CD4-positive, alpha-beta T cell treated with Interleukin-2 at 100 ng/mL for 4 hours (primary cell): ENCODE data around the gene TNXB.
"Not testable (repeated sequence)": the region's sequence is repeated elsewhere in the genome, so short reads cannot be mapped to it uniquely, and the experiment has no call there.

Source experiments
- DNase-seq: peaks from one replicate; pipeline ENCODE4 v3.0.0-alpha.2; 2020; ENCODE audit warnings: low spot score

Gene TNXB

DNA sequence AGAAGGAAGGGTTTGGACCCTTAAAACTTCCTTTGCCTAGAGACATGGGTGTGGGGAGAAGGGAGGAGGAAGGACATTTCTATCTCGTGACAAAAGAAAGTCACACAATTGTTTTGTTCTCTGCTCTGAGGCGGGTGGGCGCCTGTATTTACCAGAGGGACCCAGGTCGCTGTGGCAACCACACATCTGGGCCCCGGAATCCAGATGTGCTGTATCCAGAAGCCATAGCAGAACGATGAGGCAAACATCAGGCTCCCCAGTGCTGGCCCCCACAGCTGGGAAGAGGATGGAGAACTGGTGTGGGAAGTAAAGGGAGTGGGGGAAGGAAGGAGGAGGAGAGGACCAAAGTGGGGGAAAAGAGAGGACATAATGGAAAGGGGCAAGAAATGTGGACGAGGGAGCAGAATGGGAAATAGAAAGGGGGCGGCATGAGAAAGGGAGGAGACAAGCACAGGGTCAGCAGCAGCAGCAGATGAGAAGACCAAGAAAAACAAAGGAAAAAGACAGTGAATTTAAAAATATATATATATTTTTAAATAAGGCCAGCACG lies 3.4 kb upstream of the TNXB start:
- no peak for DNase-seq

DNA sequence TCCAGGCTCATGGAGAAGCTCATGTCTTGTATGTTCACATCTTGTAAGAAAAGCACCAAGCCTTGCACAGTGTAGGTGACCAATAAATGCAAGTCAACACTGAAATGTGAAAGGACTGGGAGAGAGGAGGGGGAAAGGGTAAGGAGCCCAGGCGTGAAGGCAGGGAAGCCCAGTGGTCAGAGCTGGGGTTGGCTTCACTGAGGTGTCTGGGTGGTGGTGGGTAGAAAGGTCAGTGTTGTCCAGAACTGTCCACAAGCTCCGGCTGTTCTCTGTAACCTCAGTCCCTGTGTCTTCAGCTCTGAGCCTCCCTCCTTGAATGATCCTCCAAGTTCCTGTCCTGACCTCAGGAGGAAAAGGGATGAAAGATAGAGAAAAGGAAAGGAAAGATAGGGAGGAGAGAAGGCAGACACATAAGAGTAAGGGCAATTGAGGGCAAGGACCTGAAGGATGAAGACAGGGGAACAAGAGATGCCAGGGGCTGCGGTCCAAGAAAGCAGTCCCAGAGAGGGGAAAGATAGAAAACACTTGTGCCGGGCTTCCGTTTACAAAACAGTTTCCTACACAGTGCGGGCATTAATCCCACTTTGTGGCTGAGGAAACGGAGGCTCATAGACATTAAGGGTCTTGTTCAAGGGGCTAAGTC lies 2.4 kb upstream of the TNXB start:
- no peak for DNase-seq

DNA sequence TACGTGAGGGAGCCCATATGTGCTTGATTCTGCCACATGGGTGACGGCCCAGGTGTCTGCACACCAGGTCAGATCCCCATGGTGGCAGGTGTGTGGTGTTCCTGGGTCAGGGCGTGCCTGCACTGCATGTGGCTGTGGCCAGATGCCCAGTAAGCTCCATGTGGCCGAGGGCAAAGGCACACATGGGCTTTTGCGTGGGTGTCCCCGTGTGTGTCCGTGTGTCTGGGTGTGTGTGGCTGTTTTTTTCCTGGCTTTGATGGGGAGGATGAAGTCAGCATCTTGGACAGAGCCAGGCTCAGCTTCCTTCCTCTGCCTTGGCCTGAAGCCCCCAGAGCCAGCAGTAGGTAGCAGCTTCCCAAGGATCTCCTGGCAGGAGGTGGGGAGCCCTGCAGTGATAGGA lies 1.5 kb upstream of the TNXB start:
- DNase-seq, result no peak

DNA sequence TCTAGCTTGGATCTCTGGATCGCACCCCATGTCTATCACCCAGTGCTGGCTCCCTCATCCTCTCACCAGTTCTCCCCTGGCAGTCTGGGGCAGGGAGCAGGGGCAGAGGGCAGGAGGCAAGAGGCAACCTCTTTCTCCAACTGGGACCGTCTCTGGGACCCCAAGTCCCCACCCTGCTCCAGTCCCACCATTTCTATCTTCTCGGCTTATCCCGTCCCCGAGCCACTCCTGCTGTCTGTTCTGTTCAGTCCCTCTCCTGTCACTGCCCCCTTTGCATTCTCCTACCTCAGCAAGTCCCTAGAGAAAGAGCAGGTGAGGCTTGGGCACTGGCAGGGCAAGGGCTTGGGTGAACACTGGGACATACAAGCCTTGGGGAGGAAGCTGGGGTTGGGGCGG lies 625 bp upstream of the TNXB start:
- DNase-seq, result no peak

DNA sequence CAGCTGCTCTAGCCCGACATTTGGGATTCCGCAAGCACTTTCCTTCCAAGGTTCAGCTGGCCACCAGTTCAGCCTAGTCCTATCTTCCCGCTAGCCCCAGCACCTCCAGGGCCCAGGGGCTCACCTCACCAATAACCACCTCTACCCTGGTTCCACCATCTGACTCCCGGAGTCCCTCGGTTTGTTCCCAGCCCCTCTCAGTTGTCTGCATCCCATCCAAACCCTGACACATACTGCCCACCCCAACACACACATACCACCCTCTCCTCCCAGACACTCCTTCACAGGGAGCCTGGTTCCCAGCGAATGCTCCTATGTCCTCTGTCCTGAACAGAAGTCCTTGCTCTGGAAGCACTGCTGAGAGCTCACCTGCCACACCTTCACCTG lies 418 bp downstream of the TNXB start:
- no peak for DNase-seq

DNA sequence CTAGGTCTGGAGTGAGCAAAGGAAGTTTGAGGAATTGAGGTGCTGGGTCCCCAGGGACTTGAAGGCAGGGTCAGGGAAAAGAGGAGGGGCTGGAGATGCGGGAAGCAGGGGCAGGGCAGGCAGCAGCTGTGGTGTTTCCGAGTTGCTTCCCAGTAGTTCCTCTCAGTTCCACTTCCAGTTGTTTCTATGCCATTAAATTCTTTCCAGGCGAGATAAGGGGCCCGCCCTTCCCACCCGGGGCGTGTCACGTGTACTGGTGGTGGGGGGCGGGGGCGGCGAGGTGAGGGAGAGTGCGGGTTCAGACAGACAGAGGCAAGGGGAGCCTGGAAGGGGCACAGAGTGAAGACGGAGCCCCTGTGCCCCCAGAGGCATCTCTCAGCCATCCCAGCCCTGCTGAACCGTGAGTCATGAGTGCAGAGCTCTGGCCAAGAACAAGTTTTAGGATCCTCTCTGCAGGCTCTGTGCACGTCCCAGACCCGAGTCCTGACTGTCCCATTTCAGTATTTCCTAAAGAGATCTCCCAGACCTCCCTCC lies 977 bp downstream of the TNXB start:
- DNase-seq, result no peak

DNA sequence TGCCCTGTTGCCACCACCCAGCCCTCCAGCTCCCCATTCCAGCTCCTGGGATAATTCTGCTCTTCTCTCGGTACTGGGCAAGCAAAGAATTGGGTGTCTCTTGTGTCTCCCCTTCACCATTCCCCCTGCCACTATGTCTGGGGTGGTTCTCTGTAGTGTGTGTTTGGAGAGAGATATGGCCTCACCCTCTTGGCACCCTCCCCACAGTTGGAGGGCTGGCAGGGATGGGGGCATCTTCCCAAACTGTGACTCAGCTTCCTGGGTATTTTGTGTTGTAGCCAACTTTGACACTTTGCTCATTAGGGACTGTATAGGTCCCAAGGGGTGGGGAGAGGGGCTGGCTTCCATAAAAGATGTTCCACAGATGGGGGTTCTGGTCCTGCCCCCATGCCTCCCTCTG lies 1.7 kb downstream of the TNXB start:
- no peak for DNase-seq

DNA sequence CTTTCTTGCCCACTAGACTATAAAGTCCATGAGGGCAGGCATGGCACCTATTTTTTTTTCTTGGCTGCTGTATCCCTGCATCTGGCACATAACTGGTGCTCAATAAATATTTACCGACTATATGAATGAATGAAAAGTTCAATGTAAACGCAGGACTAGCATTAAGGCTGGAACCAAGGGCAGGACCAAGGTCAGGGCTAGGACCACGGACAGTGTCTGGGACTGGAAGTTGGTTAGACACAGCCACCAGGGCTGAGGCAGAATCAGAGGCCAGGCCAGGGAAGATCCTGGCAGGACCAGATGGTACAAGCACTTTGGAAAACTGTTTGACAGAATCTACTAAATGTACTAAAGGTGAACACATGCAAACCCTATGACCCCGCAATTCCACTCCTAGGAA lies 3.7 kb downstream of the TNXB start:
- no peak for DNase-seq

DNA sequence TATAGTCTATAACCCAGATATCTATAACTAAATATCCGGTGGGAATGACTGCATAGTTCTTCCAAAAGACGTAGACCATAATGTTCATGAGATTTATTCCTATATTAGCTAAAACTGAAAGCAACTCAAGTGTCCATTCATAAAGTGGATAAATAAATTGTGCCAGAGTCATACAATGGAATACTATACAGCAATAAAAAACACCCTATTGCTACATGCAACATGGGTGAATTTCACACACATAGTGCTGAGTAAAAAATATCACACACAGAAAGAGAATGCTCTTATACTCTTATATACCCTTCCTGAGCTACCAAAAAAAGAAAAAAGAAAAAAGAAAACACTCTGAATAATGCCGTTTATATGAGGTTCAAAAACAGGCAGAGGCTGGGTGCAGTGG lies 6.9 kb downstream of the TNXB start:
- DNase-seq, result no peak

DNA sequence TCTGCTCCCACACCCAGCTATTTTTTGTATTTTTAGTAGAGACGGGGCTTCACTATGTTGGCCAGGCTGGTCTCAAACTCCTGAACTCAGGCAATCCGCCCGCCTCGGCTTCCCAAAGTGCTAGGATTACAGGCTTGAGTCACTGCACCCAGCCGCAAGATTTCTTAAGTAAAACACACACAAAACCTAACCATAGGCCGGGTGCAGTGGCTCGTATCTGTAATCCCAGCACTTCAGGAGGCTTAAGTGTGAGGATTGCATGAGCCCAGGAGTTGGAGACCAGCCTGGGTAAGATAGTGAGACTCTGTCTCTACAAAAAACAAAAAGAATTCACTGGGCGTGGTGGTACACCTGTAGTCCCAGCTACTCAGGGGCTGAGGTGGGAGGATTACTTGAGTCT lies 8.9 kb downstream of the TNXB start:
- DNase-seq, result not testable (repeated sequence)

DNA sequence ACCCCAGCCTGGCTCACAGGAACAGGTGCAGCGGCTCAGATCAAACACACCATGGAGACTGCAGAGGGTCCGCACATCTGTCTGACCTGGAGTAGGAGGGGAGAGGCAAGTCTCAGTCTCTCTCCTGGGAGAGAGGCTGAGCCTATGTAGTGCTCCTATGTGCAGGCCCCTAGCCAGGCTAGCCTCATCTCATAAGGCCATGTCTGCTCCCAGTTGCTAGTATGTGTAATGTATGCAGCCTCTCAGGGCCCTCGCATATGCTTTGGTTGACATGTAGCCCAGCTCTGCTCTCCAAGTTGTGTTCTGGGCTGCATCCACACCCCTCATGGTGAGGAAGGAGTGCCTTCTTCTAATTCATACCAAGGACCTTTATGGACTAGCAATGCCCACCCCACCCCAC lies 11.8 kb downstream of the TNXB start:
- DNase-seq, result no peak

DNA sequence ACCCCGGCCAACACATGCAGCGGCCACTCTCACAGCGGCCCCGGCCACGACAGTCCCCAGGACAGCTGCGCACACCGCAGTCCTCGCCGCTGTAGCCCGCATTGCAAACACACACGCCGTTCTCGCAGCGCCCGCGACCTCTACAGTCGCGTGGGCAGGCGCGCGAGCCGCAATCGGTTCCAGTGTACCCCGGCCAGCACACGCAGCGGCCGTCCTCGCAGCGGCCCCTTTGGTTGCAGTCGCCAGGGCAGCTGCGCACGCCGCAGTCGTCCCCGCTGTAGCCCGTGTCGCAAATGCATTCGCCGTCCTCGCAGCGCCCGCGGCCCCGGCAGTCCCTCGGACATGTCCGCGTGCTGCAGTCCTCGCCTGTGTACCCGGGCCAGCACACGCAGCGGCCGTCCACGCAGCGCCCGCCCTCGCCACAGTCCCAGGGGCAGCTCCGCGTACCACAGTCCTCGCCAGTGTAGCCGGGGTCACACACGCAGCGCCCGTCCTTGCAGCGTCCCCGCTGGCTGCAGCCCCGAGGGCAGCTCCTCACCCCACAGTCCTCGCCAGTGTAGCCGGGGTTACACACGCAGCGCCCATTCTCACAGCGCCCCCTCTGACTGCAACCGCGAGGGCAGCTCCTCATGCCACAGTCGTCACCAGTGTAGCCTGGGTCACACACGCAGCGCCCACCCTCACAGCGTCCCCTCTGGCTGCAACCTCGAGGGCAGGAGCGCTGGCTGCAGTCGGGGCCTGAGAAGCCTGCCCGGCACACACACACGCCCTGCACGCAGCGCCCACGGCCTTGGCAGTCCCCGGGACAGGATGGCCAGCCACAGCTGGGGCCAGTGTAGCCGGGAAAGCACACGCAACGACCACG lies 12.5 kb downstream of the TNXB start:
- no peak for DNase-seq

DNA sequence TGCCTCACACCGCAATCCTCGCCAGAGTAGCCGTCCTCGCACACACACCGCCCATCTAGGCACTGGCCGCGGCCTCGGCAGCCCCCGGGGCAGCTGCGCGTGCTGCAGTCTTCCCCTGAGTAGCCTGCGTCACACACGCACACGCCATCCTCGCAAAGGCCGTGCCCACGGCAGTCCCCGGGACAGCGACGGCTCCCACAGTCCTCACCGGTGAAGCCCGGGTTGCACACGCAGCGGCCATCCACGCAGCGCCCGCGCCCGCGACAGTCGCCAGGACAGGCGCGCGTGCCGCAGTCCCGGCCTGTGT lies 13.1 kb downstream of the TNXB start:
- DNase-seq, result no peak

DNA sequence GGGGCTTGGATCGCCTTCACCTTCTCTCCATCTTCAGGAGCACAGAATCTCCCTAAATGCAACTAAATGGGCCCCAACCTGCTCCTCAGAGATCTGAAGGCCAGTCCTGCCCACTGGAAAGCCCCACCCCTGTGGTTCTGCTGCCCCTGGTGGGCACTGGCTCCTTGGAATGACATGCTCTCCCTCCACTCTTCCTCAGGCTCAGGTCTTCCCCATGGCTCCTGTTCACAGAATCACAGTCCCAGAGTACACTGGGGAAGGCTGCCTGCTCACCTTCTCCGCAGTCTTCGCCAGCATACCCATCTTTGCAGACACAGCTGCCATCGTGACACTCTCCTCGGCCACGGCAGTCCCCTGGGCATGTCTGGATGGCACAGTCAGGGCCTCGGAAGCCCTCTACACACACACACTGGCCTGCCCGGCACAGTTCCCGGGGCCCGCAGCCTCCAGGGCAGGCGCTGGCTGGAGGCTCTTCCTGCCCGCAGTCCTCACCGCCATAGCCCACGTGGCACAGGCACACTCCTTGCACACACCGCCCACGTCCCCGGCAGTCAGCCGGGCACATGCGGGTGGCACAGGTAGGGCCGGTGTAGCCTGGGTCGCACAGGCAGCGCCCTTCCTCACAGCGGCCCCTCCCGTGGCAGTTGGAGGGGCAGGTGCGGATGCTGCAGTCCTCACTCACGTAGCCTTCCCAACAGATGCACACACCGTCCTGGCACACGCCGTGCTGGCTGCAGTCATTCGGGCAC lies 13.6 kb downstream of the TNXB start:
- DNase-seq, result no peak

DNA sequence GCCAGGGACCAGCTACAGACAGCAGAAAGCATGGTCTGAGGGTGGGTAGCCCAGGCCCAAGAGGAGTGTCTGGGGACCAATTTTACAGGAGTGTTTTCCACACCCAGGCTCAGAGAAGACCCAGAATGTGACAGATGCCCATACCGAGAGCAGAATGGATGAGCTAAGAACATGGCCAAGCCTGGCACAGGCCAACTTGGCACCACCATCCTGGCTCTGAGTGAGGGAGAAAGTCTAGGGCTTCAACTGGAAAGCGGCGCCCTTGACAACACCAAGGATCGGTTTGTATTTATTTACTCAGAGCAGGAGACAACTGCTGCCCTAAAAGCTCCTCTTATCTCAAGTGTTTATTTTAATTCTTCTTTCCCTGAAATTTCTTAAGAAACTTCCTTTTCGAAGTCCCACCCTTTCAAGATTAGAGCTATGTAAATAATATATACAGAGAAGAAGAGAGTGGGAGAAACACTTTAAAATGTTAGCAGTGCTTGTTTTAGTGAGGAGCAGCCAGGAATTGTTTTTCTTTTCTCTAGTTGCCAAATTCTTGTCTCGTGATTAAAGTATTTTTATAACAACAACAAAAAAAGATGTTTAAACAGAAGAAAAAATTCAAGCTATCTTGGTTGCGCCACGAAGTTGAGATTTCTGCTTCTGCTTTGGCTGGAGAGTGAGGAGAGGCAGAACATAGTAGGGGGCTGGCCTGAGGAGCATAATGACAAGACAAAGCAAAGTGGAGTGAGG lies 16.2 kb downstream of the TNXB start:
- no peak for DNase-seq

DNA sequence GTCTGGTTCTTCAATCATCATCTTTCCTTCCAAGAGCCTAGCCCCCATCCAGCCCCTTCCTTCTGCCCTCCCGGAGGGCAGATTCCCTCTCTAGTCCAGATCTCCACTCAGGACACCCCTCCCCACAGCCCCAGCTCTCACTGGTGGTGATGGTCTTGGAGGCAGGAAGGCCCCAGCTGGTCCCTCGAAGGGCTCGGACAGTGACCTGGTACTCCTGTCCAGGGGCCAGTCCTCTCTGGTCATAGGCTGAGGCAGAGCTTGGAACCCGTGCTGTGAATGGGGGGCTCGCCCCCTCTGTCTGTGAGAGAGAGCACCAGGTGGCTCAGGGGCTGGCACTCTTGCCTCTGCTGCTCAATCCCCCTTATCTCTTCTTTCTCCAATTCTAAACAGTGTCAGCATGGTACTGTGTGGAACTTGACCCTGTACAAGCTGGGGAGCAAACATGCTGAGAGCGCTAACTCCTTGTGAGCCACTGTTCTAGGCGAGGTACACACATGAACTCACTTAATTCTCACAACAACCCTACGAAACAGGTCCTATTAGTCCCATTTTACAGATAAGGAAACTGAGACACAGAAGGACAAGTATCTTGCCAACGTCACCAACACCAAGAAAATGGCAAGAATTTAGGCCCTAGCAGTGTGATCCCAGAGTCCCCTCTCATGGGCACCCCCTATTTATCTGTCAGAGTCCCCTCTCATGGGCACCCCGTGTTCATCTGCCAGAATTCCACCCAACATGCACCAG lies 19.9 kb downstream of the TNXB start:
- DNase-seq, result no peak

DNA sequence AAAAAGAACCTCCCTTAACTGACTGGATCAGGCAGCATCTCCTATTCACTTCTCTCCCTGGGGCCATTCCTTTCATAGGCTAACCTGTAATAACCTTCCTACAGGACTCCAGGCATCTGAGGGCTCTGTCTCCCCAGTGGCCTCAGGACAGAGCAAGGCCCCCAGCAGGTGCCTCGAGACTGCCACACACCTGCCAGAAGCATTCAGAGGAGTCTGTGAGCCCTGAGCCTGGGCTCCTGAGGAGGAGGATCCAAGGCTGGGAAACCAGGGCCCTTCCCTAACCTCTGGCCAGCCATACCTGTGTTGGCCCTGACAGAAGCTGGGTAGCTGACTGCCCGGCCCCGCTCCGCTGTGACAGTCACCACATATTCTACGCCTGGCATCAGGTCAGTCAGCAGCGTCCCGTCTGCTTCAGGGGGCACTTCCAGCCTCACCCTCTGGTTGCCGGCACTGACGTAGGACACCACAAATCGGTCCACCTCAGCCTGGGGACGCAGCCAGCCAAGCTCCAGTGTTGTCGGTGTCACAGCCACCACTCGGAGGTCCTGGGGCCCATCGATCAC lies 20.6 kb downstream of the TNXB start:
- no peak for DNase-seq

DNA sequence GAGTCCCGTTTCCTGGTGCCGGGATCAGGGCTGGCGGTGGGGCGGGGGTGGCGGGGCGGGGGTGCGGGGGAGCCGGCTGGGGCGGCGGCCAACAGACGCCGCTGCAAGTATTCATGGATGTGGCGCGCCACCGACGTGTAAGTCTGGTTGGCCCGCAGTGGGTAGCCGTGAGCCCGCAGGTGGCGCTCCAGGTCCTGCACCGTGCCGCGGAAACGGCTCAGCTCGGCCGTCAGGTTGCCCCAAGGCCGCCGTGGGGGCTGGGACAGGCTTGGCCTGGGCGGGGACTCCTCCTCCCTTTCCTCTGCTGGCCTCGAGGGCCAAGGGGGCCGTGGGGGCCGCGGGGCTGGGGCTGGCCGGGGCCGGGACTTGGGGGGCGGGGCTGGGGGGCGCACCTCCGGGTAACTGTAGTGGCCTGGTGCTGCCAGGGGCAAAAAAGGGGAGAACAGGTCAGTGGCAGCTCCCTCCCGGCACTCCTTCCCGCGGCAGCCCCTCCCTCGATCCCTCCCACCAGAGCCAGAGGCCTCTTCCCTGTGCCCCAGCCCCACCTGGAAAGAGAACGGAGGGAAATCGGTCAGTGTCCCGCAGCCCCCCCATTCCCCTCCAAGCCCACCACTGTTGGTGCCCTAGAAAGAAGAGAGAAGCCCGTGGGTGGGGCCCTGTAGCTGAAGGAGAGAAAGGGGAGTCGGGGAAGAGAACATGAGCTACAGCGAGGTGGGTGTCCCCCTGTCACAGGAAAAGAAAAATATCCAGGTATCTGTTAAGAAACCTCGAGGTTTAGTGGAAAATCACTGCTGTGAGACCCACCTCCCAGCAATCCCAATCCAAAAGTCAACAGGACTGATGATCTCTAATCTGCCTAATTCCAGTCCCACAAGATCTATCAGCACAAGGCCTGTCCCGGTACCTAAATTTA lies 21.3 kb downstream of the TNXB start:
- peak; percentile 66 for DNase-seq

DNA sequence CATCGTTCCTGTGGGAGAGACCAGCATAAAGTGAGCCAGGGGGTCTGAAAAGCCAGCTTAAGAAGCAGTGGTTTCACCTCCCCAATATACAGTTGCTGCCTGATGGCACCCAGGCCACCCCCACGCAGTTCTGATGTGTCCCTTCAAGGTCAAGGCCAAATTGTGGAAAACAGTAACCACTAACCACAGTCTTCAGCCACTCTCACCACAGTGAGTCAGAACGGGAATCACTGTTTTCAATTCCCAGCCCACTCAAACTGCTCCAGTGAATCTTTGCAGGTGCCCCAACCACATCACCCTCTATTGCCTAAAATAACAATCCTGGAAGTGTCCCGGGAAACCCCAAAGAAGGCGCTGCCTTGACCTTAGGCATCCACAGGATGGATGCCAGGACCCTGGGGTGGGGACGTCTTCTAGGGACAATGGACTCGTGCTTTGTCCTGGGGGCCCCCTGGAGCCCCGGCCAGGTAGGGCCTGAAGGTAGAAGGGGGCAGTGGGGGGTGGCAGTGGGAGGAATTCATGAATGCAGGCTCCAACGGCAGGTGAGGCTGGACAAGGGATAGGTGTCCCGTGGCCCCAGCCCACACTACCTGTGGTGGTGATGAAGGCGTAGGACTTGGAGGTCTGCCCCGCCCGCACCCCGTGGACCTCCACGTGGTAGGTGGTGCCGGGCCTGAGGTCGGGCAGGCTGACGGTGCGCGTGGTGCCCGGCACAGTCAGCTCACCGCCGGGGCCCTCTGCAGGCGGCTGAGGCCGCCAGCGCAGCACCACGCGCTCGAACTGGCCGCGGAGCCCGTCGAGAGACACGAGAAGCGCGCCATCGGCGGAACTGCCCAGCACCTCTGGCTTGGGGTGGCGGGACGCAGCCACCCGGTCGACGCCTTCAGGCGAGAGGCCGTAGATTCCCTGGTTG lies 22.2 kb downstream of the TNXB start:
- DNase-seq, result no peak
